ENCODE results near the gene ASPG. TPM values are rescaled to one million over a fixed set of nuclear protein-coding genes. Genes with fewer than 3 reads are reported as not detected.

ASPG gene
- total and polyA plus RNA-seq, 2 of the 13 experiments (the other 11 are each of a cell fraction or from before 2014, with no cell fraction given): not detected

DNA sequence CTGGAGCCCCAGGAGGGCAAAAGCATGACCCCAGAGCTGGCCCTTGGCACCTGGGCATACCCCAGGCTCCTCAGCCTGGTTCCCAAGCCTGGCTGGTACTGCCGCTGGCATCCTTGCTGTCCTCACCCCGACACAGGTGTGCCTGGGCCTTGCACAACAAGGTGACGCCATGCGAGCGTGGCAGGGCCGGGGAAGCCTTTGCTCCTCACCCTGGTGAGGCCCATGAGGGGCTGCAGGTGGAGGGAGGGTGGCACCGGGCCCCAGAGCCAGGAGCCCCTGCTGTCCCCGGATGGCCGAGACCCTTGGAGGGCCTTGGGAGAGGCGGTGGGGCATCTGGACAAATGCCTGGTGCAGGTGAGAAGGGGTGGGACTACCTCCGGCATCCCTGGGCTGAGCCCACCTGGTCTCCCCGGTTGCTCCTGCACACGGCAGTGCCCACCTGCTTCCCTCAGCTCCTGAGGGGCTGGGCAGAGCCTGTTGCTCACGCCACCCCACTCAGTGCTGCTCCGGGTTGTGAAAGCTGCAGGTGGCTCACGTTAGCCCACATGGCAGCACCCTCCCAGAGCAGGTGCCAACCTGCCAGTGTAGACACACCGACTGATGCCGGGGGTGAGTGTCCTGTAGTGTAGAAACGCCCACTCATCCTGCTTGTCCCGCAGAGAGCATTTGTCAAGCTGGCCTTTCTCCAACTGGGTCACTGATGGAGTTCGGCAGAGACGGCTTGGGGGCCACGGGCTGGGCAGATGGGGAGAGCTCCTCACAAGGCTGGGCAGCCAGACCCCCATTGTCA is 28.3 kb downstream of the ASPG start:
- no peak overlapping the region for H3K4me3 ChIP-seq (replicated peaks in 1 of 3; ENCODE audit: insufficient read depth in 1 of 3, low read depth in 2 of 3, low read length in 3 of 3)
- WGBS (ENCODE audit: low lambda C conversion rate): 3% methylated on average over 8 of the region's 23 CpGs
- ChIA-PET POLR2A (no interaction called here), CTCF (ENCODE audit: low intra/inter-chr PET ratio, low total read pairs) (no interaction called here)
- no peaks in the 10 kb centered on the region for H3K9me3 ChIP-seq (ENCODE audit: low read length)
- H3K27ac ChIP-seq (ENCODE audit: extremely low read length, insufficient read depth, low read length): no peak overlapping the region
- H3K4me1 ChIP-seq (ENCODE audit: insufficient read depth, low read length): no peaks in the 10 kb centered on the region
- no peak overlapping the region for H3K9ac ChIP-seq (ENCODE audit: insufficient read depth, low read depth, low read length)
- H3K36me3 ChIP-seq (replicated peaks in 1 of 2; ENCODE audit: control insufficient read depth in 1 of 2, insufficient read depth in 2 of 2, low read length in 2 of 2): no peaks in the 10 kb centered on the region
- DNase-seq (ENCODE audit: low spot score) (no peak), ATAC-seq (no peak), FAIRE-seq (no peak)
- H3K4me2 ChIP-seq (ENCODE audit: low read depth, low read length): no peak overlapping the region
- intact Hi-C loops (cut with micrococcal nuclease; ENCODE audit: unreplicated experiment): no loop called here
- no peaks in the 10 kb centered on the region for H4K20me1 ChIP-seq (ENCODE audit: insufficient read depth, low read length)
- in situ Hi-C loops (cut with HindIII; ENCODE audit: extremely low pct_ligation_motif_present, low pct_unique_long_range_greater_than_20kb): no loop called here
- peaks cover 4 to 23% of the 10 kb centered on the region in 2 experiments for H3K27me3 ChIP-seq (ENCODE audit: control insufficient read depth in 1 of 2, insufficient read depth in 2 of 2, low read length in 2 of 2)
- no peak overlapping the region for H2AFZ ChIP-seq (ENCODE audit: low read length)
- no peaks in the 10 kb centered on the region for H3K79me2 ChIP-seq (ENCODE audit: insufficient read depth, low read length)
- TF ChIP-seq HNRNPUL1 (IDR thresholded peaks at IDR 0.05; ENCODE audit: low read depth, low read length): no peak
- TF ChIP-seq ZNF557 (CRISPR knock-in tag; IDR thresholded peaks at IDR 0.05): no peak
- TF ChIP-seq DPF2 (CRISPR knock-in tag; IDR thresholded peaks at IDR 0.05; ENCODE audit: borderline replicate concordance, low read depth): no peak
- TF ChIP-seq, protein P1, sequence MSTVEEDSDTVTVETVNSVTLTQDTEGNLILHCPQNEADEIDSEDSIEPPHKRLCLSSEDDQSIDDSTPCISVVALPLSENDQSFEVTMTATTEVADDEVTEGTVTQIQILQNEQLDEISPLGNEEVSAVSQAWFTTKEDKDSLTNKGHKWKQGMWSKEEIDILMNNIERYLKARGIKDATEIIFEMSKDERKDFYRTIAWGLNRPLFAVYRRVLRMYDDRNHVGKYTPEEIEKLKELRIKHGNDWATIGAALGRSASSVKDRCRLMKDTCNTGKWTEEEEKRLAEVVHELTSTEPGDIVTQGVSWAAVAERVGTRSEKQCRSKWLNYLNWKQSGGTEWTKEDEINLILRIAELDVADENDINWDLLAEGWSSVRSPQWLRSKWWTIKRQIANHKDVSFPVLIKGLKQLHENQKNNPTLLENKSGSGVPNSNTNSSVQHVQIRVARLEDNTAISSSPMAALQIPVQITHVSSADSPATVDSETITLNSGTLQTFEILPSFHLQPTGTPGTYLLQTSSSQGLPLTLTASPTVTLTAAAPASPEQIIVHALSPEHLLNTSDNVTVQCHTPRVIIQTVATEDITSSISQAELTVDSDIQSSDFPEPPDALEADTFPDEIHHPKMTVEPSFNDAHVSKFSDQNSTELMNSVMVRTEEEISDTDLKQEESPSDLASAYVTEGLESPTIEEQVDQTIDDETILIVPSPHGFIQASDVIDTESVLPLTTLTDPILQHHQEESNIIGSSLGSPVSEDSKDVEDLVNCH (CRISPR knock-in tag; IDR thresholded peaks at IDR 0.05): no peak
- TF ChIP-seq ZBTB21 (CRISPR knock-in tag; IDR thresholded peaks at IDR 0.05): no peak
- TF ChIP-seq FOXJ3 (CRISPR knock-in tag; IDR thresholded peaks at IDR 0.05; ENCODE audit: borderline replicate concordance): no peak
- no peak for TF ChIP-seq NONO (IDR thresholded peaks at IDR 0.05)
- TF ChIP-seq NONO (CRISPR knock-in tag; conservative IDR thresholded peaks at IDR 0.05): no peak
- TF ChIP-seq TBP (CRISPR knock-in tag; IDR thresholded peaks at IDR 0.05): no peak
- TF ChIP-seq, protein P2, sequence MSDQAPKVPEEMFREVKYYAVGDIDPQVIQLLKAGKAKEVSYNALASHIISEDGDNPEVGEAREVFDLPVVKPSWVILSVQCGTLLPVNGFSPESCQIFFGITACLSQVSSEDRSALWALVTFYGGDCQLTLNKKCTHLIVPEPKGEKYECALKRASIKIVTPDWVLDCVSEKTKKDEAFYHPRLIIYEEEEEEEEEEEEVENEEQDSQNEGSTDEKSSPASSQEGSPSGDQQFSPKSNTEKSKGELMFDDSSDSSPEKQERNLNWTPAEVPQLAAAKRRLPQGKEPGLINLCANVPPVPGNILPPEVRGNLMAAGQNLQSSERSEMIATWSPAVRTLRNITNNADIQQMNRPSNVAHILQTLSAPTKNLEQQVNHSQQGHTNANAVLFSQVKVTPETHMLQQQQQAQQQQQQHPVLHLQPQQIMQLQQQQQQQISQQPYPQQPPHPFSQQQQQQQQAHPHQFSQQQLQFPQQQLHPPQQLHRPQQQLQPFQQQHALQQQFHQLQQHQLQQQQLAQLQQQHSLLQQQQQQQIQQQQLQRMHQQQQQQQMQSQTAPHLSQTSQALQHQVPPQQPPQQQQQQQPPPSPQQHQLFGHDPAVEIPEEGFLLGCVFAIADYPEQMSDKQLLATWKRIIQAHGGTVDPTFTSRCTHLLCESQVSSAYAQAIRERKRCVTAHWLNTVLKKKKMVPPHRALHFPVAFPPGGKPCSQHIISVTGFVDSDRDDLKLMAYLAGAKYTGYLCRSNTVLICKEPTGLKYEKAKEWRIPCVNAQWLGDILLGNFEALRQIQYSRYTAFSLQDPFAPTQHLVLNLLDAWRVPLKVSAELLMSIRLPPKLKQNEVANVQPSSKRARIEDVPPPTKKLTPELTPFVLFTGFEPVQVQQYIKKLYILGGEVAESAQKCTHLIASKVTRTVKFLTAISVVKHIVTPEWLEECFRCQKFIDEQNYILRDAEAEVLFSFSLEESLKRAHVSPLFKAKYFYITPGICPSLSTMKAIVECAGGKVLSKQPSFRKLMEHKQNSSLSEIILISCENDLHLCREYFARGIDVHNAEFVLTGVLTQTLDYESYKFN (CRISPR knock-in tag; conservative IDR thresholded peaks at IDR 0.05): no peak
- TF ChIP-seq, protein P3, sequence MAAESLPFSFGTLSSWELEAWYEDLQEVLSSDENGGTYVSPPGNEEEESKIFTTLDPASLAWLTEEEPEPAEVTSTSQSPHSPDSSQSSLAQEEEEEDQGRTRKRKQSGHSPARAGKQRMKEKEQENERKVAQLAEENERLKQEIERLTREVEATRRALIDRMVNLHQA (CRISPR knock-in tag; IDR thresholded peaks at IDR 0.05): no peak
- TF ChIP-seq ZNF660 (CRISPR knock-in tag; IDR thresholded peaks at IDR 0.05; ENCODE audit: borderline replicate concordance, low read depth): no peak
- no TSS peak for BruUV-seq (replicated peaks)

Measured in HepG2 (cell line).